ENCODE results near the gene ESPNL.

The ESPNL gene

DNA sequence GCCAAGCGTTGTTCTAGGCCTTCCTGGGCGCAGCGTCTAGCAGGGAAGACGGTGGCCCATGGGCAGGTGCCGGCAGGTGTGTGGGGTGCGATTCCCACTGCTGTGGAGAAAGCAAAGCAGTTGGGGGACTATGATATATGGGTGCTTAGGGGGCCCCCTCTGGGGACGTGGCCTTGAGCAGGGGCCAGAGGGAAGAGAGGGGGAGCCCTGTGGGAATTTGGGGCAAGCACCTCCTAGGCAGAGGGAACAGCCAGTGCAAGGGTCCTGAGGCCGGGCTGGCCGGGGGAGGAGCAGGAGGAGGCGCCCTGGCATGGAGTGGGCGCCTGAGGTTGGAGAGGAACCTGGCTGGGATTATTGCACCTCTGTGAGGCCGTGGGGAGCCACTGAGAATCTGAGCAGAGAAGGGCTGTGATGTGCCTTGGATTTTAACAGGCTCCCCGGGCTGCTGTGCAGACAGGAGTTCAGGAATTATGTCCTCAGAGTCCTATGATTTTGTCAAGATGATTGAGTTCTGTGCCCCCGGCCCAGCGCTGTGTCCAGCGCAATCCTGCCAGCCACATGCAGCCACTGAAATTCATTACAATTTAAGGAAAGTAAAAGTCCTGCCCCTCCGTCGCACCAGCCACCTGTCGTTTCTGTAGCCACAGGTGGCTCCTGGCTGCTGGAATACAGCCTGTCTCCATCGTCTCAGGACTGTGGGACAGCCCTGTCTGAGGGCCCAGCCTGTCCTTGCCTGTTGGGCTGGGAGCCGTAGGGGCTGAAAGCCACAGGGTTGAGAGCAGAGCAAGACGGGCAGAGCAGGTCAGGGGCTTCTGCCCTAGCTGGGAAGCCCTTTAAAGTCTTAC is 29.2 kb downstream of the ESPNL start:
- no peak for DNase-seq (ENCODE audit: low read depth in 2 of 2)

DNA sequence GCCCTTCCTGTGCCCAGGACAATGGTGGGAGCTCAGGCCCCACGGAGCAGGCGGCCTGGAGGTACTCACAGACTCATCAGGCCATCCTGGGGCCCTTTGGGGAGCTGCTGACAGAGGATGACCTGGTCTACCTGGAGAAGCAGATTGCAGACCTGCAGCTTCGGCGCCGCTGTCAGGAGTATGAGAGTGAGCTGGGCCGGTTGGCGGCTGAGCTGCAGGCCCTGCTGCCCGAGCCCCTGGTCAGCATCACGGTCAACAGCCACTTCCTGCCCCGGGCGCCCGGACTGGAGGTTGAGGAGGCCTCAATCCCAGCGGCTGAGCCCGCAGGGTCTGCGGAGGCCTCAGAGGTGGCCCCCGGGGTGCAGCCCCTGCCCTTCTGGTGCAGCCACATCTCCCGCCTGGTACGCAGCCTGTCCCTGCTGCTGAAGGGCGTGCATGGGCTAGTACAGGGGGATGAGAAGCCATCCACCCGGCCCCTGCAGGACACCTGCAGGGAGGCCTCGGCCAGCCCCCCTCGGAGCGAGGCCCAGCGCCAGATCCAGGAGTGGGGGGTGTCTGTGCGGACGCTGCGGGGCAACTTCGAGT is 30.1 kb downstream of the ESPNL start:
- DNase-seq (ENCODE audit: low read depth in 2 of 2) = no peak

DNA sequence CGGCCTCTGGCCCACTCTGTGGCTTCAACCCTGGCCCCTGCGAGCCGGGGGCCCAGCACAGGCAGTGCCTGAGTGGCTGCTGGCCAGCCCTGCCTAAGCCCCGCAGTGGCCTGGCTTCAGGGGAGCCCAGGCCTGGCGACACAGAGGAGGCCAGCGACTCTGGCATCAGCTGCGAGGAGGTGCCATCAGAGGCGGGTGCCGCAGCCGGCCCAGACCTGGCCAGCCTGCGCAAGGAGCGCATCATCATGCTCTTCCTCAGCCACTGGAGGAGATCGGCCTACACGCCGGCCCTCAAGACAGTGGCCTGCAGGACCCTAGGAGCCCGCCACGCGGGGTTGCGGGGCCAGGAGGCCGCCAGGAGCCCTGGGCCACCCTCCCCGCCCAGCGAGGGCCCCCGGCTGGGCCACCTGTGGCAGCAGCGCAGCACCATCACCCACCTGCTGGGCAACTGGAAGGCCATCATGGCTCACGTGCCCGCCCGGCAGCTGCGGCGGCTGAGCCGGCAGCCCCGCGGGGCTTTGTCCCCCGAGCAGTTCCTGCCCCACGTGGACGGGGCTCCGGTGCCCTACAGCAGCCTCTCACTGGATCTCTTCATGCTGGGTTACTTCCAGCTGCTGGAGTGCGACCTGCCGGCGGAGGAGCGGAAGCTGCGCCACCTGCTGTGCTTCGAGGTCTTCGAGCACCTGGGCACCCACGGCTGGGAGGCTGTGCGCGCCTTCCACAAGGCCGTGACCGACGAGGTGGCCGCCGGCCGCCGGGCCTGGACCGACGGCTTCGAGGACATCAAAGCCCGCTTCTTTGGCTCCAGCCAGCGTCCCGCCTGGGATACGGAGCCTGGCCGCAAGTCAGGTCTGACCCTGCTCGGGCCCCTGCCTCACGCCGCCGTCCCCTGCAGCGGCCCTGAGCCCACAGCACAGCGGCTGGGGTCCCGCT is 30.8 kb downstream of the ESPNL start:
- no peak for DNase-seq (ENCODE audit: low read depth in 2 of 2)

DNA sequence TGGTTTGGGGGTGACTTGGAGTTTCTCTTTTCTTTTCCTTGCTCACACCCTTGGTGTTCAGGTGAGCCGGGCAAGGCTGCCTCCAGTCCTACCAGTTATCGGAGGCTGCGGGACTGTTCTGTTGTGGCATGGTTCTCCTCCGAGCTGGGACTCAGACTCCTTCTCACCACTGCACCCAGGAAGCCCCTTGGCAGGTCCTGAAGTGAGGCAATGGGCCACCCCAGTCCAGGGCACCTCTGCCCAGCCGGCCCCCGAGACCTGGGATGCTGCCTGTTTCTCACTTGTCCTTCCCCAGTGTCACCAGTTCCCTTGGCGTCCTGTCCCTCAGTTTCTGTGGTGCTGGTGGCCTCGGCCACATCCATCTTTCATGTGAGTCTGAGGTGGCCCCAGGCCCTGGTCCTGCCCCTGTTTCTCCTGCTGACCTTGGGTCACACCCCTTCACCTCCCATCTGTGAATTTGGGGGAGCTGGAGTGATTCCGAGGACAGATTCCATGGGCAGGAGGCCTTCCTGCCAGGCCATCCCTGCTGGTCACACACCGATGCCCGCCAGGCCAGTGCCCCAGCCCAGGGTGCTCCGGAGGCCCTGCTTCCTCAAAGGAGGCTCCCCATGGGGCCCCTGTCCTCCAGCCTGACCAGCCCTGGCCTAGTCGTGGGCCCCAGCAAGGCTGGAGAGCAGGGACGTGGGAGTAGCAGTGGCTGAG is 31.8 kb downstream of the ESPNL start:
- no peak for DNase-seq (ENCODE audit: low read depth in 2 of 2)

DNA sequence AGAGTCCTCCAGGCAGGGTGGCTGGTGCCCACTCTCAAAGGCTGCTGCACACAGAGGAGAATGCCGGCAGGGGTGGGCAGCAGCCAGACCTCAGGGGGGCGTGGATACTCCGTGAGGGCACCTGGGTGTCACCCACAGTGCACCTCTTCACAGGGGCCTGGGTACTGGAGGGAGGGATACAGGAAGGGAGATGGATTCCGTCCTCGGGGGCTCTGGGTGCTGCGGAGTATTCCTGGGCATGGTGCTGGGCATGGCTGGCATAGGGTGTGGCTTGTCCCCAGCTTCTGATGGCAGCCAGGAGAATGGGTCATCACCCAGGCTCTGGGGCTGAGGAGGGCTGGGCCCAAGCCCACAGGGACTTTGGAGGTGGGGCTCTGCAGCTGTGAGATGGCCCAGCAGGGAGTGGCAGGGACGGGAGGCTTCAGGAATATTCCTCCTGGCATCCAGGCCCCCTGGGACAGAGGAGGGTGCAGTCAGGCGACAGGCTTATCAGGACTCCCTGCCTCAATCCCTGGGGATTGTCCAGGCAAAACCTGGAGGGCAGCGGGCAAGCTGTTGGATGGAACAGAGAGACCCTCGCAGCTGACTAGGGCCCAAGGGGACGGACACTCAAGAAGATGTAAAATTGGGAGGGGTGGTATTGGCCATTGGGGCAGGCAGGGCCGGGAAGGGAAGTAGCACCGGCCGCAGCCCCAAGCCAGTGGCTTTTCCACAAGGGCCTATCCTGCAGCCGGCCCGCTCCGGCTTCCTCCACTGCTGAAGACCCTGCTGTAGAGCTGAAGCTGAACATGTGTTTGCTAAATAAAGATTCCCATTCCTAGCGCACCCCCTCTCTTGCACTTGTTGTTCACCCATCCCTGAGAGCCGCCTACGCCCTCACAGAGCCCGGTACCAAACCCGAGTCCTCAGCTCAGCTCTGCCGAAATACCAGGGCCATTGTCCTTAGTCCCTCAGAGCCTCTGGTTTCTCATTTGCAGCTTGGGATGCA is 32.6 kb downstream of the ESPNL start:
- DNase-seq (ENCODE audit: low read depth in 2 of 2) = no peak

DNA sequence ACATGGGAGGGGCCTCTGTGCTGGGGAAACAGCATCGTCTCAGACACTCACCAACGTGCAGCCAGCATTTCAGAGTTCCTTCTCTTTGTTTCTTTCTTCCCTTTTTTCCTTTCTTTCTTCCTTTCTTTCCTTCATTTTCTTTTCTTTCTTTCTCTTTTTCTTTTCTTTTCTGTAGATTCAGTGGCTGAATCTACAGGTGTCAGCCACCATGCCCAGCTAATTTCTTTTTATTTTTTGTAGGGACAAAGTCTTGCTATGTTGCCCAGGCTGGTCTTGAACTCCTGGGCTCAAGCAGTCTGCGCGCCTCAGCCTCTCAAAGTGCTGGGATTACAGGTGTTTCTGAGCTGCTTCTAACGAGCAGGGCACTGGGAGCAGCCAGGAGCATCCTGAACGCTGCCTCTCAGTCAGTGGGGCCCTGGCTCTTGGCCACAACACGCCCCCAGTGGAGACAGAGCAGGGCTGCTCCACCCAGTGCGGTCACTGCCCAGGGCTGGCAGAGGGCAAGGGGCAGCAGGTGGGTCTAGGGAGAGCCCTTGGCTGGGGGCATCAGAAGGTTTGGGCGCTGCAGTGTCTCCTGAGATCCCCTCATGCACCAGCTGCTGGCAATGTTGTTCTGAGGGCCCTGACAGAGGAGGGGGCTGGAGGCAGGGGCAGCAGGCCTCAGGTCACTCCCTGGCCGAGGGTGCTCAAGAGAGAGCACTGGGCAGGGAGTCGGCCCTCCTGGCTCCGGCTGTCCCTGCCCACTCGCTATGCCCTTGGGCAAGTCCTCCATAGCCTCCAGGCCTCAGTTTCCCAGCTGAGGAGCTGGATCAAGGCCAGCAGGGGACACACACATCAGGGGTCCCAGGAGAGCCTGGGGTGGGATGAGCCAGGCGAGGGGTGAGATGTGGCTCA is 33.6 kb downstream of the ESPNL start:
- no peak for DNase-seq (ENCODE audit: low read depth in 2 of 2)

DNA sequence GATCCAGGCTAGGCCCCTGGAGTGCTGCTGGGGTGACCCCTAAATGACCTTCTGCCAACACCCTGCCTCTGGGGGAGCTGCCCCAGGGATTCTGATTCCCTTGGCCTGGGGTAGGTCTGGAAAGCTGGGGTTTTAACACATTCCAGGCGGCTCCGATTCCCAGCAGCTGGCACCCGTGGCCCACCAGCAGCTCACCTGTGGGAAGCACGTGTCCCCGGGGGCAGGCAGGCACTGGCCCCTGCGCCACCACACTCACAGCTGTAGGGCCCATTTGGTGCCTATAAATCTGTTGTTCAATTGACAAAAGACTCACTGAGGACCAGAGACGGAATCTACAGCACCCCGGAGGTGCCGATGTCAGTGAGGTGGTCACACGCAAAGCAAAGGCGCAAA is 34.2 kb downstream of the ESPNL start:
- DNase-seq (ENCODE audit: low read depth in 2 of 2) = no peak

DNA sequence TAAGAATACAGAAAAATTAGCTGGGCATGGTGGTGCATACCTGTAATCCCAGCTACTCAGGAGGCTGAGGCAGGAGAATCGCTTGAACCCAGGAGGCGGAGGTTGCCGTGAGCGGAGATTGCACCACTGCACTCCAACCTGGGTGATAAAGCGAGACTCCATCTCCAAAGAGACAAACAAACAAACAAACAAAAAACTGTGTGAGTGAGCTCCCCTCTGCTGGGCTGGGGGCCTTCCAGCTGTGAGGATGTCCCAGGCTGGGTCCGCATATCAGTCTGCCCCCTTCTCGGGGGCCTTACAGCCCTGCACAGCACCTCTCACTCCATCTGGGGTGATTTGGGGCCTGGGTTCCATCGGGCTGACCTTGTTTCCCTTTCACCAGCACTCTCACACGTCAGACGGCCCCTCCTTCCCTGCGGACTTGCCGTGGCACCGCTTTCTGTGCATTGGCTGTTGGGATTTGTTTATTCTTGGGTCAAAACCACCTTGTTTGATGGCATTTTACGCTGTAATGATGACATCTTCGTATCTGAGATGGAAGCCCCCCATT is 35.5 kb downstream of the ESPNL start:
- no peak for DNase-seq (ENCODE audit: low read depth in 2 of 2)

DNA sequence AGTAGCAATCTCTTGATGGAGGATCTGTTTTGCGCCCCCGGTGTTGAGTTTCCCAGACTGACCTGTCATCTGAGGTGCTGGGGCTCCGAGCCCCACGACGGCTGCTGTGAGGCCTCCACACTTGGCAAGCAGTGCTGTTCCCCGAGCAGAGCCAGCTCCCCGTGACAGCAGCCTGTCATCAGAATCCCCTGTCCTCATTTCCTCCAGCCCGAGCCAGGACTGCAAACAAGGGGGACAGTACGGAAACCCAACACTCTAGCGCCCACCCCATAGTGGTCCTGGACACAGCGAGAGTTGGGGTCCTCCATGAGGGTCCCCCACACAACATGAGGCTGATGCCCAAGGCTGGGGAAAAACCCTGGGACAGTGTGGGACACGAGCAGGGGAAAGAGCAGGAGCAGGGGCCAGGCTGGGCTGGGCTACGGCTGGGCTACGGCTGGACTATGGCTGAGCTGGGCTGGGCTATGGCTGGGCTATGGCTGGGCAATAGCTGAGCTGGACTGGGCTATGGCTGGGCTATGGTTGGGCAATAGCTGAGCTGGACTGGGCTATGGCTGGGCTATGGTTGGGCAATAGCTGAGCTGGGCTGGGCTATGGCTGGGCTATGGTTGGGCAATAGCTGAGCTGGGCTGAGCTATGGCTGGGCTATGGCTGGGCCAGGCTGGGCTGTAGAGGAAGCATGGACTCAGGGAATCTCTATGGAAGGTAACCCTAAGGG is 36.8 kb downstream of the ESPNL start:
- DNase-seq (ENCODE audit: low read depth in 2 of 2) = no peak

DNA sequence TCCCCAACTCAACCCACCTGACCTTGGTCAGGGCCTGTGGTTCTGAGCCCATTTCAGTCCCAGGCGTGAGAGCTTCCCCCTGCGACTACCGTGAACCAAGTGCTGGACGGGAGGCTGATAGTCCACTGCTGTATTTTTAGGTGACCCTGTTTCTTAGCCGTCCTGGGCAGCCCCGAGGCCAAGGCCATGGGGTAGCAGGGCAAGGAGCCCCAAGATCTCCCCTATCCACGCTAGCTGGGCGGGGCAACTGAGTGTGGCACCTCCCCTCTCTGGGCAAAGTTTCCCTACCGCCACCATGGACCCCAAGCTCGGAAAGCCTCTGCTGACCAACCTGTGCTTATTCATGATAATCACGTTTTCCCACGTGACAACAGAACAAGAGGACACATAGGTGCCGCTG is 37.7 kb downstream of the ESPNL start:
- no peak for DNase-seq (ENCODE audit: low read depth in 2 of 2)

DNA sequence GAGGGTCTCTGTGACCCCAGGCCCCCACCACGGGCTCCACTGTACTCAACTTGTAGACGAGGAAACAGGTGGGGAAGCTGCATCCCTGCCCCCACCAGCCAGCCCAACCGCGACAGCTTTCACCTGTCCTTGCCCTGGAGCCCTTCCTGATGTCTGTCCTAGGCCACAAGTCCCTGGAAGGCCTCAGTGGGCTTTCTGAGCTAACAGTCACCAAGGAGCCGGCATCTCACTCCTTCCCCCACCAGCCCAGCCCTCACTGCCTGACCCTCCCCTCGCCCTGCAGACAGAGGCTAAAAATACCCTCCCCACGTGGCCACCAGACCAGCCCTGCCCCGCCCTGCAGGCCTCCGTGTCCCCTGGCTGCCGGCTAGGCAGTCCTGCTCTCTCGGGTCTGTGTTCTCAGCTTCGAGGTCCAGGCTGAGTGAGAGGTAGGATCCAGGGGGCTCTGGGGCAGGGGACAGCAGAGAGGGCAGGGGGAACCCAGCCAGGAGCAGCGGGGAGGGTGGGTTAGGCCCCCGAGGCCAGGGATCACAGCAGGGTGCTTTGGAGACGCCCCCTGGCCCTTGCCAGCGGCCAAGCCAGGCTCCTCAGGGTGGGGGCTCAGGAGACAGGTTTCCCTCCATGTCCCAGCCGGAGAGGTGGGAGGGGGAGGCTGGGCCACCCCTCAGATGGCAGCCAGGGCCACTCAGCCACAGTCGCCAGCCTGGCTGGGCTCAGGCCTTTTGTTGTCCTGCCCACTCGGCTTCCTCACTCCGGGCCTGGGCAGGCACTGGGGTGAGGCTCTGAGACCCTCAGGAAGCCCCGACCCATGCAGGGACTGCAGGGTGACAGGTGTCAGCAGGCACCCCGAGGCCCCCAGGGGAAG is 38.4 kb downstream of the ESPNL start, which contains the start of gene KLHL30:
TSS of gene KLHL30 (plus strand) at position 338 of the 865 bp plus-strand sequence. CDS start 2,087 bp downstream, outside the sequence.
- no peak for DNase-seq (ENCODE audit: low read depth in 2 of 2)

DNA sequence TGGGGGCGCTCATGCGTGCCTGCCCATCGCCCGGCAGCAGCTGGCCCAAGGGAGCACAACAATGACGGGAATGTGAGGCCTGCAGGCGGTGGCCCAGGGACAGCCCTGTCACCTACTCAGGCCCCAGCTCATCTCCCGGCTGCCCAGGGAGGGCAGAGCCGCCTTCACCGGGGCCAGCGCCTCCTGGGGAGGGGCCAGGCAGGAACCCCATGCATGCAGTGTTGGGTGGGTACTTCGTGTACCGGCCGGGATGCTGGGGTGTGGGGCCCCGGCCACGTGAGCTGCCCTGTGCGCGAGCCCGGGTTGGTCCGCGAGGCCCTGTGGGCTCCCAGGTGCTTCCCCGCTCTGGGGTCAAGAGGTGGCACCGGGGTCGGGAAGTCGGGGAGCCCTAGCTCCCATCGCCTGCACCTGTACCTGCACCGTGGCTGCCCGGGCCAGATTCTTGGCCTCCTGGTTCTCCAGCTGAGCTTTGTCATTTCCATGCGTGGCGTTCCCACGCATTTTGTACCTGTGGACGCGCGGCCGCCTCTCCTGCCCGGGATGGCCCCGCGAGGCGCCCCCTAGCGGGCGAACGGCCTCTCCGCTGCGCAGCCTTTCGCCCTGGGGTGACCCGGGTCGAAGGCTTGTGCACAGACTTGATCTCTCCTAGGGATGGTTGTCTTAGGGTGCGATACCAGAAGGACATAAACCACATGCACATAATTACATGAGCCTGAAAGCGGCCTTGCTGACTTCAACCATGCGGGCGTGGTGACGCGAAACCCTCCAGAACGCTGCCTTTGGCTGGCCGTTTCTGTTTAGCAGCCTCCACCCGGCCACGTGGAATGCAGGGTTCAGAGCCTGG is 39.3 kb downstream of the ESPNL start:
- DNase-seq (ENCODE audit: low read depth in 2 of 2) = peak in 1 of 2 donors; percentile 29

DNA sequence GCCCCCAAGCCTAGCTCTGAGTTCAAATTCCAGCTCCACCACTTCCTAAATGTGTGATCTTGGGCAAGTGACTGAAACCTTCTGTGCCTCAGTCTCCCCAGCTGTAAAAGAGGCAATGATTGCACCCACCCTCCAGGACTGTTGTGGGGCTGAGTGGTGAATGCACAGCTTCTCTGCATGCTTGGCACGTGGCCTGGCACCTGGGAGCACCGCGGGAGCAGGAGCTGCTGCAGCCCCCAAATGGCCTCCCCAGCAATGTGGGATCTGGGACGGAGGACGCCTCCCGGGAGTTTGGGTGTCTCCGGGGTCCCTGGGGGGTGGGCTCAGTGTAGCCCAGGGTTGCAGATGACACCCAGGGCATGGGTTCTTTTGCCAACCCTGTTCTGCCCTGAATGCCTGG is 39.9 kb downstream of the ESPNL start:
- DNase-seq (ENCODE audit: low read depth in 2 of 2) = no peak

DNA sequence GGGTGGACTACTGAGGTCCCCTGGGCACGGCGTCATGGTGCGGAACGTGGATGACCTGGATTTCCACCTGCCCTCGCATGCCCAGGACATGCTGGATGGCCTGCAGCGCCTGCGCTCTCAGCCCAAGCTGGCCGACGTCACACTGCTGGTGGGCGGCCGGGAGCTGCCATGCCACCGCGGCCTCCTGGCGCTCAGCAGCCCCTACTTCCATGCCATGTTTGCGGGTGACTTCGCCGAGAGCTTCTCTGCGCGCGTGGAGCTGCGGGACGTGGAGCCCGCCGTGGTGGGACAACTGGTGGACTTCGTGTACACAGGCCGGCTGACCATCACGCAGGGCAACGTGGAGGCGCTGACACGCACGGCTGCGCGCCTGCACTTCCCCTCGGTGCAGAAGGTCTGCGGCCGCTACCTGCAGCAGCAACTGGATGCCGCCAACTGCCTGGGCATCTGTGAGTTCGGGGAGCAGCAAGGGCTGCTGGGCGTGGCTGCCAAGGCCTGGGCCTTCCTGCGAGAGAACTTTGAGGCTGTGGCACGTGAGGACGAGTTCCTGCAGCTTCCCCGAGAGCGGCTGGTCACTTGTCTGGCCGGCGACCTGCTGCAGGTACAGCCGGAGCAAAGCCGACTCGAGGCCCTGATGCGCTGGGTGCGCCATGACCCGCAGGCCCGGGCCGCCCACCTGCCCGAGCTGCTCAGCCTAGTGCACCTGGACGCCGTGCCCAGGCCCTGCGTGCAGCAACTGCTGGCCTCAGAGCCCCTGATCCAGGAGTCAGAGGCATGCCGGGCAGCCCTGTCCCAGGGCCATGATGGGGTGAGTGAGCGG is 40.8 kb downstream of the ESPNL start:
- no peak for DNase-seq (ENCODE audit: low read depth in 2 of 2)

DNA sequence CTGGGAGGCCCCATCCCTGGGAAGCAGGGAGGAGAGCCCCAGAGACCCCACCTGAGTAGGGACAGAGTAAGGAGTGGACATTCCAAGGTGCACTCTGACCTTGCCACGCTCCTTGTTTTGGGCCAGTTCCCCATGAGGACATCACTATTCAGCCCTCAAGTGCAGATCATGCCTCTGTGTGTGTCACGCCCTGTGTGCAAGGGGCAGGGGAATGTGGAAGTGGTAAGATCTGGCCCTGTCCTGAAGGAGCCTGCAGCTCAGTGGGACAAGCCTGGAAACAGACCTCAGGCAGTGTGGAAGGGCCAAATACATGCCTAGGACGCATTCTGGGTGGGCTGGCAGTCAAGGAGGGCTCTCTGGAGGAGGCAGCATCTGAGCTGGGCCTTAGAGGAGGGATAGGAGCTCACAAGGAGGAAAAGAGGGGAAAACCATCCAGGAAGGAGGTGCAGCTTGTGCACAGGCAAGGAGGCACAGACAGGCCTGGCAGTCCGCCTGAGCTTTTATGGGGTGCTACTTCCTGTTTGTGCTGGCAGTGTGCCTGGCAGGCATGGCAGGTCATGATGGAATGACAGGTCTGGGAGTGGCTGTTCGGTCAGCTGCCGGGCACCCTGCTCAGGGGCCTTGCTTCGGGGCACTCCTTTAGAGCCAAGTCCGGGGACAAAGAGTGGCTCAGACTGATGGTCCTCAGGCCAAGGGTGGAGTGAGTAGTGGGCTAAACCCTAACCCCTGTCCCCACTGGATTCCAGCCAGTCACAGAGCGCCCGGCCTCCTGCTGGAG is 41.6 kb downstream of the ESPNL start:
- no peak for DNase-seq (ENCODE audit: low read depth in 2 of 2)

Measured in stimulated activated CD8-positive, alpha-beta memory T cell treated with anti-CD3 and anti-CD28 coated beads, Interleukin-2, amount 100 ng/mL, for 48 hours (primary cell).